HG03432 (cell line): ENCODE results near the gene SRCAP.

Experiments used
- ATAC-seq: cut with Tn5 transposase; IDR thresholded peaks from one replicate; pipeline ENCODE4 v1.9.1; 2021; ENCODE audit warnings: mild to moderate bottlenecking, moderate library complexity; ENCODE audit not compliant: unreplicated experiment

SRCAP gene

DNA sequence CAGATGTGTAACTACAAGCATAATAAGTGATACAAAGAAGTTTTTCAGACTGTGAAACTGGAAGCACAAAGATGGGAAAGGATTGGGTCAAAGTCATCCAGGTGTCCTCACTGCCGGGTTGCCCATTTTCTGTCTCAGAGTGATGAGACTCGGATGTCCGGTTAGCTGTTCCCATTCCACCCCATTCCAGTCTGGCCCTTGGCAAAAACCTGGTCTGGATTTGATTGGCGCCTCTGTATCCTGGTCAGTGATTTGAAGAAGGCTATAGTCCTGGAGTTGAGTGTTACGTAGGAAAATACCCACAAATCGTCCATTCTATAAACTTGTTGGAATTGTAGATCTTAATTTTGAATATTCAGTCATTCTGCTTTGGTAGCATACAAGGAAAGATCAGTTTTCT lies 29.4 kb downstream of the SRCAP start:
- no peak for ATAC-seq

DNA sequence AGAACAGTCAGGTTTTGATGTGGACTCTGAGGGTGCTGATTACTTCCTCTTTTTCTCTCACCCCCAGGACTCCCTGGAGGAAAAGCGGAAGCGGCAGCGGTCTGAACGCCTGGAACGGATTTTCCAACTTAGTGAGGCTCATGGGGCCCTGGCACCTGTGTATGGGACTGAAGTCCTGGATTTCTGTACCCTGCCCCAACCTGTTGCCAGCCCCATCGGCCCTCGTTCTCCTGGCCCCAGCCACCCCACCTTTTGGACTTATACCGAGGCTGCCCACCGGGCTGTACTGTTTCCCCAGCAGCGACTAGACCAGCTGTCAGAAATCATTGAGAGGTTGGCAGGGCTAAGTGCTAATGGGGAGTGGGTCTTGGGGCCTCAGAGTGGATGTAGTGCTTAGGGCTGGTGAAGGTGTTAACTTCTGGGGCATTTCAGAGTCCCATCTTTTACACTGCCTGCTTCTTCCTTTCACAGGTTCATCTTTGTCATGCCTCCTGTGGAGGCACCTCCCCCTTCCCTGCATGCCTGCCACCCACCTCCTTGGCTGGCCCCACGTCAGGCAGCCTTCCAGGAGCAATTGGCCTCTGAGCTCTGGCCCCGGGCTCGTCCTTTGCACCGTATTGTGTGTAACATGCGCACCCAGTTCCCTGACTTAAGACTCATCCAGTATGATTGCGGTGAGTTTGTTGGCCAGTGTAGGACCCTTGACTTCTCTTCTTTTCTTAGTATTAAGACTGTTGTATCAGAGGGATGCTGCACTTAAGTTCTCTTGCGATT lies 30.1 kb downstream of the SRCAP start:
- ATAC-seq = no peak

DNA sequence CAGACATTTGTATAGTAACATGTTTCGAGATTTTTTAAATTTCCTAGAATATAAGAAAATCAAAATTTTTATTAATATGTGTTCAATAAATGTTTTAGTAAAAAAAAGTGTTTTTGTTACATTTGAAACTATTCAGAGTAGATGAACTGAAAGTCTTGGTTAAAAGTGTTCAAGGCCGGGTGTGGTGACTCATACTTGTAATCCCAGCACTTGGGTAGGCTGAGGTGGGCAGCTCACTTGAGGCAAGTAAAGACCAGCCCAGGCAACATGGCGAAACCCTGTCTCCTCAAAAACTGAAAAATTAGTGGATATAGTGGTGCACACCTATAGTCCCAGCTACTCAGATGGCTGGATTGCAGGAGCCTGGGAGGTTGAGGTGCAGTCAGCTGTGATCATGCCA lies 32.4 kb downstream of the SRCAP start:
- no peak for ATAC-seq

DNA sequence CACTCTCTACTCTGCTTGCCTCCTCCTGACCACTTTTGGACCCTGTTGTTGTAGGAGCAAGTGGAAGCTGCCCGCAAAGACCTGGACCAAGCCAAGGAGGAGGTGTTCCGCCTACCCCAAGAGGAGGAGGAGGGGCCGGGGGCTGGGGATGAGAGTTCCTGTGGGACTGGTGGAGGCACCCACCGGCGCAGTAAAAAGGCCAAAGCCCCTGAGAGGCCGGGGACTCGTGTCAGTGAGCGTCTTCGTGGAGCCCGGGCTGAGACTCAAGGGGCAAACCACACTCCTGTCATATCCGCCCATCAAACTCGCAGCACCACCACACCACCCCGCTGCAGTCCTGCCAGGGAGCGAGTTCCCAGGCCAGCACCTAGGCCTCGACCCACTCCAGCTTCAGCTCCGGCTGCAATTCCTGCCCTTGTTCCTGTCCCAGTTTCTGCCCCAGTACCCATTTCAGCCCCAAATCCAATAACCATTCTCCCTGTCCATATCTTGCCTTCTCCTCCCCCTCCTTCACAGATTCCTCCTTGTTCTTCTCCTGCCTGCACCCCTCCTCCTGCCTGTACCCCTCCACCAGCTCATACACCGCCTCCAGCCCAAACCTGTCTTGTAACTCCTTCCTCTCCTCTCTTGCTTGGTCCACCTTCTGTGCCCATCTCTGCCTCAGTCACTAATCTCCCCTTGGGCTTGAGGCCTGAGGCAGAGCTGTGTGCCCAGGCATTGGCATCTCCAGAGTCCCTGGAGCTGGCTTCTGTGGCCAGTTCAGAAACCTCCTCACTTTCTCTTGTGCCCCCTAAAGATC lies 38.2 kb downstream of the SRCAP start:
- no peak for ATAC-seq

DNA sequence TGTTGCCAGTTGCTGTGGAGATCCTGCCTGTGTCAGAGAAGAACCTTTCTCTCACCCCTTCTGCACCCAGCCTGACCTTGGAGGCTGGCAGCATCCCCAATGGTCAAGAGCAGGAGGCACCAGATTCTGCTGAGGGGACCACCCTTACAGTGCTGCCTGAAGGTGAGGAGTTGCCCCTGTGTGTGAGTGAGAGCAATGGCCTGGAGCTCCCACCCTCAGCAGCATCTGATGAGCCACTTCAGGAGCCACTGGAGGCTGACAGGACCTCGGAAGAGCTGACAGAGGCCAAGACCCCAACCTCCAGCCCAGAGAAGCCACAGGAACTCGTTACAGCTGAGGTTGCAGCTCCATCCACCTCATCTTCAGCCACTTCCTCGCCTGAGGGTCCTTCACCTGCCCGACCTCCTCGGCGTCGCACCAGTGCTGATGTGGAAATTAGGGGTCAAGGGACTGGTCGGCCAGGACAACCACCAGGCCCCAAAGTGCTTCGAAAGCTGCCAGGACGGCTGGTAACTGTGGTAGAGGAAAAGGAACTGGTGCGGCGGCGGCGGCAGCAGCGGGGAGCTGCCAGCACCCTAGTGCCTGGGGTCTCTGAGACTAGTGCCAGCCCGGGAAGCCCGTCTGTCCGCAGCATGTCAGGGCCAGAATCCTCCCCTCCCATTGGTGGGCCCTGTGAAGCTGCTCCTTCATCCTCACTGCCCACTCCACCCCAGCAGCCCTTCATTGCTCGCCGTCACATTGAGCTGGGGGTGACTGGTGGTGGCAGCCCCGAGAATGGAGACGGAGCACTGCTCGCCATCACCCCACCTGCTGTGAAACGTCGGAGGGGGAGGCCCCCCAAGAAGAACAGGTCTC lies 39.0 kb downstream of the SRCAP start:
- no peak for ATAC-seq

GRCh38 chr16:30738984-30739951 lies 40.3 kb downstream of the SRCAP start:
- no peak for ATAC-seq

GRCh38 chr16:30740364-30741251 lies 41.6 kb downstream of the SRCAP start:
- no peak for ATAC-seq

GRCh38 chr16:30741461-30741914 lies 42.5 kb downstream of the SRCAP start:
- ATAC-seq = no peak

- ATAC-seq = no peak
Observed at GRCh38 chr16:30743716-30744115, 44.7 kb downstream of the SRCAP start.

DNA sequence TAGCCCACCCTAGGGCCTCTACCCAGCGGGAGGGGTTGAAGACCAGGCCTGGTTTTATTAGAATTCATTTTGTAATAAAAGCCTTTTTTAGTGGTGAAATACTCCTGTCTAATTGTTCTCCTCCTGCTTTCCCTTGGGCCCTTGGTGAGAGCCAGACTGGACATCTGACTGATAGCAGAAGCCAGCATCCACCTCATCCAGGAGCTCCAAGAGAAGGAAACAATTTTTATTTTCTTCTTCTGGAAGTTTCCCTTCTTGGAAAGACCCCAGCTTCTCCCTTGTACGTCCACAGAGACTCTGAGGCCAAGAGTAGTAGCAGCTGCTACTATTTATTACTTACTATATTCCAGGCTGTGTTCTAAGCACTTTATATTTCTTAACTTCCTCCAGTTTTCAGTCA lies 45.2 kb downstream of the SRCAP start:
- no peak for ATAC-seq

GRCh38 chr16:30745082-30745481 lies 46.1 kb downstream of the SRCAP start:
- no peak for ATAC-seq

- no peak for ATAC-seq
Observed at GRCh38 chr16:30746638-30747175, 47.7 kb downstream of the SRCAP start.

DNA sequence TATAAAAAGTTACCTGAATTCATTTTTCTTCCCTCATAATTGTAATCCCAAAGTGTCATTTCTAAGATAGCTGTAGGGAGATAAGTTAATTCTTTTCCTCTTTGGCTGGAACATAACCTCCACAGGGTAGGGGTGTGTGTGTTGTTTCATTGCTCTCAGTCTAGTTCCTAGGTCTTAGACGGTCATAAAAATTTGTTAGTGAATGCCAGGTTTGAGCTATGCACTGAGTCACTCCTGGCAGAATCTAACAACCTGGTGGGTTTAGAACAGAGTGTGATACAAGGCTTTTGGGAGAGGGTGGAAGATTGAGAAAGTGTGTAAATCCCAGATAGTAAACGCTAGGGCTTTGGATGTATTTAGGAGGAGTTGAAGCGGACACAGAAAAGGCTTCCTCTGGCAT lies 48.4 kb downstream of the SRCAP start:
- no peak for ATAC-seq

DNA sequence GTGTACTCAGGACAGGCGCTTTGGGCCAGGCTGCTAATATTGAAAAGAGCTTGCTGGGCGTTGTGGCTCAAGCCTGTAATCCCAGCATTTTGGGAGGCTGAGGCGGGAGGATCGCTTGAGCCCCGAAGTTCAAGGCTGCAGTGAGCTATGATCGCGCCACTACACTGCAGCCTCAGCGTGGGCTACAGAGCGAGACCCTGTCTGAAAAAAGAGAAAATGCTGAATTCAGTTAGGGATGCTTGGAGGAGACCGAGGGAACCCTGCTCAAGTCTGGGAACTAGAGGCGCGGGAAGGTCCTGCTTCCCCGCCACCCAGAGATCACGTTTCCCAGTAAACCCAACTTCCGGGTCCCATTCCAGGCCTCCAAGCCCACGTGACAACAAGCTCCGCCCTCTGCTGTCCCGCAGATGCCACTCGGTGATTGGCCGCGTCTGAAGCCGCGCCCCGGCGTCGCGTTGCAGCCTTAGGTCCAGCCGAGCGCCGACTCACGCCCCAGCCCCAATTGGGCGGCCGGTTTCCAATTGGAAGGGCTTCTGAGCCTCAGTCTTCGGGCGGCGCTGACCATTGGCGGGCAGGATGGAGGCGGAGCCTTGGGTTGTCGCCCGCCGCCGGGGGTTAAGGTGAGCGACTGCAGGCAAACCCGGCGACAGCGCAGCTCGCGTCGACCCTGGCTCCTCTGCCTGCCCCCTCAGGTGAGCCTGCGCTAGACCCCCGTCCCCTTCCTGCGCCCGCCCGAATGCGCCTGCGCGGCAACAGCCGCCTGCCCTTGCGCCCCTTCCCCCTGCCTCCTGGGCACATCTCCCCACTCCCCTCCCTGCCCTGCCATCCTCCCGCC lies 49.0 kb downstream of the SRCAP start, which contains the start of gene PHKG2:
TSS of gene PHKG2 (plus strand) at position 627 of the 835 bp plus-strand sequence. CDS start 396 bp downstream, outside the sequence.
- ATAC-seq = peak; percentile 98

DNA sequence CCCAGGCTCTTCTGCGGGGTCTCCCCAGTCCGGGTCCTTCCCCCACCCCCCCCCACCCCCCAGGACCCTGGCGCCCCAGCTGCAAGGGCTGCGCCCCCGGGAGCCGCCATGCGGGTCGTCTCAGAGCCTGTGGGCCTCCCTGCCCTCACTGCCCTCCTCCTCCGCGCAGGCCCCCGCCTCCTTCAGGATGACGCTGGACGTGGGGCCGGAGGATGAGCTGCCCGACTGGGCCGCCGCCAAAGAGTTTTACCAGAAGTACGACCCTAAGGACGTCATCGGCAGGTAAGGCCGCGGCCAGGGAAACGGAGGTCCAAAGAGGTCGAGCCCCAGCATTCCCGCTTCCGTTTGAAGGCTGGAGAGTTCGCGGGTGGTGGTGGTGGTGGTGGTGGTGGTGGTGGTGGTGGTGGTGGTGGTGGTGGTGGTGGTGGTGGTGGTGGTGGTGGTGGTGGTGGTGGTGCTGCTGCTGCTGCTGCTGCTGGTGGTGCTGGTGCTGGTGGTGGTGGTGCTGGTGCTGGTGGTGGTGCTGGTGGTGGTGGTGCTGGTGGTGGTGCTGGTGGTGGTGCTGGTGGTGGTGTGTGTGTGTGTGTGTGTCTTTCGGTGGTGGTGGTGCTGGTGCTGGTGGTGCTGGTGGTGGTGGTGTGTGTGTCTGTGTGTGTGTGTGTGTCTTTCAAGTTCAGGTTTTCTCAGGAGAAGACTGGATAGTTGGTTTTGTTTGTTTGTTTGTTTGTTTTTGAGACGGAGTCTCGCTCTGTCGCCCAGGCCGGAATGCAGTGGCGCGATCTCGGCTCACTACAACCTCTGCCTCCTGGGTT lies 49.9 kb downstream of the SRCAP start:
- peak; percentile 13 for ATAC-seq

DNA sequence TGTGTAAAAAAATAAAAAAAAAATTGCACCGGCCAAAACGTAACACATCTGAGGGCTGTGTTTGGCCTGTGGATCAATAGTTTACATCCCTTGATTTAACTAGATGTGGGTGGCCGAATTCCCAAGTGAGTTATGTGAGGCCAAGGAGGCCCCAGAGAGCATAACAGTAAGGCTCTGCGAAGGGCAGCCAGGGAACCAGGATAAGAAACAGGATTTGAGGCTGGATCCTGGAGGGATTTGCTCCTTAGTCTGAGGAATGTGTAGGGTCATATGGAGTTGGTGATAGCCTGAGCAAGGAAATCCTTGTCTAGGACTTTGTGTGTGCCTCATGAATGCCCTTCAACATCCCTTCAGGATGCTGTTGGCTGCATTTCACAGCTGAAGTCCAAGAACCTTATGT lies 51.2 kb downstream of the SRCAP start:
- ATAC-seq = no peak

DNA sequence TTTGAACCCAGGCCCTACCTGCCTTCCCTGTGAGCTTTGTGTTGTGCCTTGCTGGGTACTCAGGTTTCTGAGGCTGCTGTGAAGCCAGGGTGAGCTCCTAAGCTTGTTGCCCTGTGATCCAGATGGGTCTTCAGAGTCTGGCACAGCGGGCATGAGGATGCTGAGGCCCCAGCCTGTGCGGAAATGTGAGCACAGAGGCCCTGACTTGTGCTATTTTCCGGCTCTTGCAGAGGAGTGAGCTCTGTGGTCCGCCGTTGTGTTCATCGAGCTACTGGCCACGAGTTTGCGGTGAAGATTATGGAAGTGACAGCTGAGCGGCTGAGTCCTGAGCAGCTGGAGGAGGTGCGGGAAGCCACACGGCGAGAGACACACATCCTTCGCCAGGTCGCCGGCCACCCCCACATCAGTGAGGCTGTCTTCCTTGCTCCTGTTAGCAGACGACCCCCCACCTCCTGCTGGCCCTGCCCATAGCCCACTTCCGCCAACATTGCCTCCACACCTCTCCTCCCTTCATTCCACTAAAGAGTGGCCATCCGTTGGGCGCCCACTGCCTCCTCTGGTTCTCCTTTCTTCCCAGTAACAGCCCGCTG lies 52.0 kb downstream of the SRCAP start:
- no peak for ATAC-seq
